ENCODE results near the gene DSC3.

- TF ChIP-seq CTCF (IDR thresholded peaks at IDR 0.05) (no peak), POLR2A (IDR thresholded peaks at IDR 0.05) (no peak), POLR2AphosphoS5 (IDR thresholded peaks at IDR 0.05) (no peak)
These were observed 16.4 kb upstream of the DSC3 start for GRCh38 chr18:31058897-31059296.
